Gastrocnemius medialis (tissue), 4 donors: ENCODE measurements around the gene SYCN. TPM values are rescaled to one million over a fixed set of nuclear protein-coding genes. Genes with fewer than 3 reads are reported as not detected.

Experiments
- ATAC-seq, 2 donors: fragments of 150-250 bp; one replicate each; pipeline ENCODE4 v1.9.1; 2016
- DNase-seq, 2 donors: peaks; one replicate each; pipeline ENCODE4 v3.0.0-alpha.2; 2019
- H3K27ac ChIP-seq, 4 donors: fragments of 200-600 bp; sonication (generic); 1 replicate in 1 of 4; 2 replicates in 3 of 4; pipeline ENCODE4 v1.5.1; 2016 to 2018; ENCODE audit warnings: mild to moderate bottlenecking in 2 of 4, moderate library complexity in 1 of 4
- H3K27me3 ChIP-seq, 3 donors: fragments of 200-600 bp; sonication (generic) in 2 of 3; 1 replicate in 1 of 3; 2 replicates in 2 of 3; pipeline versions ENCODE4 v1.5.1 to v1.6.0; 2016 to 2019; ENCODE audit warnings: mild to moderate bottlenecking in 1 of 3, moderate library complexity in 1 of 3
- H3K36me3 ChIP-seq, 2 donors: fragments of 200-600 bp; sonication (generic) in 1 of 2; one replicate each; pipeline ENCODE4 v1.5.1; 2017 to 2018
- H3K4me1 ChIP-seq, 2 donors: fragments of 200-600 bp; sonication (generic) in 1 of 2; one replicate each; pipeline ENCODE4 v1.5.1; 2016 to 2017; ENCODE audit warnings: mild to moderate bottlenecking in 2 of 2
- H3K4me3 ChIP-seq, 4 donors: fragments of 200-600 bp; sonication (generic) in 3 of 4; 1 replicate in 1 of 4; 2 replicates in 3 of 4; pipeline ENCODE4 v1.5.1; 2016 to 2019; ENCODE audit warnings: mild to moderate bottlenecking in 2 of 4
- H3K9me3 ChIP-seq, 3 donors: fragments of 200-600 bp; sonication (generic) in 2 of 3; 1 replicate in 1 of 3; 2 replicates in 2 of 3; pipeline ENCODE4 v1.5.1; 2016 to 2019
- CTCF ChIP-seq, 5 experiments: fragments of 450-650 bp in 3 of 5; fragments of 200-600 bp in 2 of 5; sonication (generic) in 2 of 5; IDR thresholded peaks in 4 of 5; conservative IDR thresholded peaks in 1 of 5; 1 replicate in 4 of 5; 2 replicates in 1 of 5; pipeline ENCODE4 v1.5.1; 2016 to 2019; ENCODE audit warnings: antibody characterized with exemption in 5 of 5, mild to moderate bottlenecking in 3 of 5, moderate library complexity in 3 of 5
- POLR2A ChIP-seq, 2 donors: fragments of 450-650 bp; IDR thresholded peaks; one replicate each; pipeline ENCODE4 v1.6.1; 2017; ENCODE audit warnings: antibody characterized with exemption in 2 of 2, mild to moderate bottlenecking in 2 of 2, moderate library complexity in 2 of 2
- in situ Hi-C, 4 donors: fragments of 200-750 bp; cut with MboI; loops; one replicate each; pipeline versions ENCODE4 v1.15.0 to v1.8.0; 2017; ENCODE audit warnings: low sequenced_read_pairs in 4 of 4
- intact Hi-C: fragments of 100-400 bp; cut with DNase I; formaldehyde crosslinking; loops from one replicate; pipeline ENCODE4 v1.15.1; 2023; ENCODE audit warnings: low total_unique reads
- total RNA-seq, 4 donors: library from RNA; depleted of rRNA; stranded (reverse); fragments of >200 nt; gene quantifications; one replicate each; pipeline versions ENCODE4 v1.1.0 to v1.2.3, GENCODE V29; 2016

SYCN gene
- total RNA-seq, 4 donors from 2014 or later, result not detected

DNA sequence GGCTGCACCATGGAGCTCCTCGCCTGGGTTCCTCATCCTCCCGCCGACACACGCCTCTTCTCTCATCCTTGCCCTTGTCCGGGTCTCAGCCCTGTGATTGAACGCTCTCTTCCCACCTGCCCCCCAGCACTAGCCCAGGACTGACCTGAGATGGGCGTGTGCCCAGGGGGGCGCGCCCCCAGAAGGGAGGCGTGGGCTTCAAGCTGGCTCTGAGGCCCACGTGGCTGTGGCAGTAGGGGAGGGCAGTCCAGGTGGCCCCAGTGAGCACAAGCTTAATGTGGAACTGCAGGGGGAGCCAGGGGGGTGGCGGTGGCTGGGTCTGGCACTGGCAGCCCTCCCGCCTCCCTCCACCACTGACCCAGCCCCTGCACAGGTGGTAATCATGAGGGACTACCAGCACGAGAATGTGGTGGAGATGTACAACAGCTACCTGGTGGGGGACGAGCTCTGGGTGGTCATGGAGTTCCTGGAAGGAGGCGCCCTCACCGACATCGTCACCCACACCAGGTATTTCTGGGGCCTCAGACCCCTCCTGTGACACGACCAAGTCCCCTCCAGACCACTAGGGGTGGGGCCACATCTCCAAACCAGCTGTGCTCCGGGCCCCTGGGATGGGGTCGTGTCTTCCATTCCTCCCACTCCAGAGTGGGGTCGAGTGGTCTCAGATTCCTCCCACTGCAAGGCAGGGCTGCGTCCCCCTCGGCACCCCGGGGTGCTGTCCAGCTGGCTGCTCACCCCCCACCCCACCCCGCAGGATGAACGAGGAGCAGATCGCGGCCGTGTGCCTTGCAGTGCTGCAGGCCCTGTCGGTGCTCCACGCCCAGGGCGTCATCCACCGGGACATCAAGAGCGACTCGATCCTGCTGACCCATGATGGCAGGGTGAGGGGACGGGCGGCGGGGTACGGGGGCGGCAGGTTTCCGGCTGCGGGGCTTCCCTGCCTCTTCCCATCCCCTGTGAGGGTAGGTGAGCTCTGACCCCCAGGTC lies 29.2 kb downstream of the SYCN start:
- peaks cover 0 to 16% of the 10 kb centered on the region in 2 donors for H3K36me3 ChIP-seq
- no peaks in the 10 kb centered on the region for H3K27me3 ChIP-seq
- ATAC-seq (no peak), DNase-seq (no peak)
- intact Hi-C loops, result no loop called here
- in situ Hi-C loops, result no loop called here
- no peaks in the 10 kb centered on the region for H3K4me1 ChIP-seq
- no peaks in the 10 kb centered on the region for H3K9me3 ChIP-seq
- H3K27ac ChIP-seq, result no peak overlapping the region
- no peak for TF ChIP-seq CTCF (IDR thresholded peaks at IDR 0.05 in 4 of 5, conservative IDR thresholded peaks at IDR 0.05 in 1 of 5)
- no peak for TF ChIP-seq POLR2A (IDR thresholded peaks at IDR 0.05)
- no peak overlapping the region for H3K4me3 ChIP-seq

- DNase-seq, result no peak
- Histone ChIP-seq H3K4me1 (no peaks in the 10 kb centered on the region), H3K36me3 (peaks cover 0 to 16% of the 10 kb centered on the region in 2 donors), H3K9me3 (no peaks in the 10 kb centered on the region), H3K27ac (no peak overlapping the region), H3K4me3 (no peak overlapping the region), H3K27me3 (no peaks in the 10 kb centered on the region)
- TF ChIP-seq POLR2A (IDR thresholded peaks at IDR 0.05) (no peak), CTCF (IDR thresholded peaks at IDR 0.05 in 4 of 5, conservative IDR thresholded peaks at IDR 0.05 in 1 of 5) (no peak)
- in situ Hi-C loops (no loop called here), intact Hi-C loops (no loop called here)
- no peak for ATAC-seq
These were observed 29.9 kb downstream of the SYCN start for GRCh38 chr19:39174142-39174541.

DNA sequence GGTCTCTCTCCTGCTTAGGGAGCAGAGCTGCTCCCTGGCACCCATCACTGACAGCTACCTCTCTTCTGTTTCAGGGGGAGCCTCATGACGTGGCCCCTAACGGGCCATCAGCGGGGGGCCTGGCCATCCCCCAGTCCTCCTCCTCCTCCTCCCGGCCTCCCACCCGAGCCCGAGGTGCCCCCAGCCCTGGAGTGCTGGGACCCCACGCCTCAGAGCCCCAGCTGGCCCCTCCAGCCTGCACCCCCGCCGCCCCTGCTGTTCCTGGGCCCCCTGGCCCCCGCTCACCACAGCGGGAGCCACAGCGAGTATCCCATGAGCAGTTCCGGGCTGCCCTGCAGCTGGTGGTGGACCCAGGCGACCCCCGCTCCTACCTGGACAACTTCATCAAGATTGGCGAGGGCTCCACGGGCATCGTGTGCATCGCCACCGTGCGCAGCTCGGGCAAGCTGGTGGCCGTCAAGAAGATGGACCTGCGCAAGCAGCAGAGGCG lies 30.5 kb downstream of the SYCN start:
- intact Hi-C loops (no loop called here), in situ Hi-C loops (no loop called here)
- TF ChIP-seq CTCF (IDR thresholded peaks at IDR 0.05 in 4 of 5, conservative IDR thresholded peaks at IDR 0.05 in 1 of 5), result no peak

DNA sequence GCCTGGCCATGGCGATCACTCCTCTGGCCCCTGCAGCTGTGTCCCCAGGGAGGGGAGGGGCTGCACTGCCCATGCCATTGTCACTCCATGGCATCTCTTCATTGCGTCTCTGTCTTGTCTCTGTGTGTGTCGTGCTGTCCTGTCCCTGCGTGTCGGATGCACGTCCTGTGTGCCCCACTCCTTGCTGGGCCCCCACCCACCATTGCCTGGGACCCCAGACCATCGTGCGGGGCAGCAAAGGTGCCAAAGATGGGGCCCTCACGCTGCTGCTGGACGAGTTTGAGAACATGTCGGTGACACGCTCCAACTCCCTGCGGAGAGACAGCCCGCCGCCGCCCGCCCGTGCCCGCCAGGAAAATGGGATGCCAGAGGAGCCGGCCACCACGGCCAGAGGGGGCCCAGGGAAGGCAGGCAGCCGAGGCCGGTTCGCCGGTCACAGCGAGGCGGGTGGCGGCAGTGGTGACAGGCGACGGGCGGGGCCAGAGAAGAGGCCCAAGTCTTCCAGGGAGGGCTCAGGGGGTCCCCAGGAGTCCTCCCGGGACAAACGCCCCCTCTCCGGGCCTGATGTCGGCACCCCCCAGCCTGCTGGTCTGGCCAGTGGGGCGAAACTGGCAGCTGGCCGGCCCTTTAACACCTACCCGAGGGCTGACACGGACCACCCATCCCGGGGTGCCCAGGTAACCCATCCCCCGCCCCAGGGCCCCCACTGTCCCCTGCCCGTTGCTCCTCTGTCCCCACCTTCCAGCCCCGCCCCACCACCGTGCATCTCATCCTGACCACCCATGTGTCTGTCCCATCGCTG lies 31.2 kb downstream of the SYCN start:
- no peaks in the 10 kb centered on the region for H3K9me3 ChIP-seq
- intact Hi-C loops (no loop called here), in situ Hi-C loops (no loop called here)
- no peak for ATAC-seq
- no peaks in the 10 kb centered on the region for H3K4me1 ChIP-seq
- H3K27me3 ChIP-seq, result no peaks in the 10 kb centered on the region
- no peak overlapping the region for H3K4me3 ChIP-seq
- DNase-seq, result no peak
- H3K27ac ChIP-seq, result no peak overlapping the region
- TF ChIP-seq POLR2A (IDR thresholded peaks at IDR 0.05), result no peak
- no peak for TF ChIP-seq CTCF (IDR thresholded peaks at IDR 0.05 in 4 of 5, conservative IDR thresholded peaks at IDR 0.05 in 1 of 5)
- H3K36me3 ChIP-seq, result peaks cover 0 to 13% of the 10 kb centered on the region in 2 donors

More for the DNA sequence above, 30.5 kb downstream of the SYCN start:
- Histone ChIP-seq H3K27me3 (no peaks in the 10 kb centered on the region), H3K9me3 (no peaks in the 10 kb centered on the region), H3K36me3 (peaks cover 0 to 16% of the 10 kb centered on the region in 2 donors), H3K4me1 (no peaks in the 10 kb centered on the region), H3K4me3 (no peak overlapping the region), H3K27ac (no peak overlapping the region)
- ATAC-seq, result no peak
- no peak for DNase-seq
